Renal pelvis (tissue), 12 donors: ENCODE results near the gene STUM. TPM values are rescaled to one million over a fixed set of nuclear protein-coding genes. Genes with fewer than 3 reads are reported as not detected.
"Not testable (repeated sequence)": the region's sequence is repeated elsewhere in the genome, so short reads cannot be mapped to it uniquely, and the experiment has no call there.

Source experiments
- DNase-seq: peaks from one replicate; pipeline ENCODE4 v3.0.0-alpha.2; 2013
- long read RNA-seq, 16 experiments: transcript quantifications; one replicate each; lab custom pipeline, GENCODE V29; 2026
- polyA plus RNA-seq, 3 donors: library from polyadenylated mRNA; unstranded; fragments of 120-200 nt; gene quantifications; one replicate each; pipeline ENCODE4 v1.2.1, GENCODE V29; 2013; ENCODE audit not compliant: insufficient read length in 3 of 3

STUM gene
- polyA plus RNA-seq = 1 to 10 TPM; 1.7 to 2.3 (median 1.8) TPM
- long read RNA-seq, donor 1 = 0 reads
- long read RNA-seq, donor 2 = 0 reads
- long read RNA-seq, donor 3 = 0 reads
- long read RNA-seq, donor 4 = 0 reads
- long read RNA-seq, donor 5 = 0 reads
- long read RNA-seq, donor 6 = 0 reads
- long read RNA-seq, donor 7 = 0 reads
- long read RNA-seq, donor 8 = 0 reads
- long read RNA-seq, donor 9 = 0 reads
- long read RNA-seq, donor 10 = 0 reads
- long read RNA-seq, donor 11 = 0 reads
- long read RNA-seq, donor 12 = 0 reads
- long read RNA-seq, donor 13 = 0 reads
- long read RNA-seq, donor 14 = 0 reads
- long read RNA-seq, donor 15 = 0 reads
- long read RNA-seq, donor 16 = 0 reads

GRCh38 chr1:226548256-226549093 is at the start of gene STUM:
Gene STUM (plus strand): TSS chr1:226548764. CDS start chr1:226548905, 141 bp downstream.
- DNase-seq = no peak

GRCh38 chr1:226499699-226500098 is 48.9 kb upstream of the STUM start:
- not testable (repeated sequence) for DNase-seq

DNA sequence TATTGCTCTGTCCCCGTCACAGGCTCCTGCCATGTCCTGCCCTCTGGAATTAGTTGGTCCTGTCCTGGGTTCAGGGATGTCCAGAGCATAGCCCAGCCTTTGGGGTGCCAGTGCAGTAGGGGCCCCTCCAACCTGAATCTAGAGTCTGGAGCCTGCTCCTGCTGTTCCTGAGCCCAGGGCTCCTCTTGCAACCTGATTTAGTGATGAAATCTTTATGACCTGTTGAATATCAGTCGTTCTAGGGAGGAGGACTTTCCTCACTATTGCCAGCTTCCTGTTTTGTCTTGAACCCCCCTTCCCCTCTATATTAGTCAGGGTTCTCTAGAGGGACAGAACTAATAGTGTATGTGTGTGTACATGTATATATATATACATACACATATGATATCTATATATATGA is 42.5 kb upstream of the STUM start:
- no peak for DNase-seq

GRCh38 chr1:226506921-226507320 is 41.6 kb upstream of the STUM start:
- DNase-seq = no peak

DNA sequence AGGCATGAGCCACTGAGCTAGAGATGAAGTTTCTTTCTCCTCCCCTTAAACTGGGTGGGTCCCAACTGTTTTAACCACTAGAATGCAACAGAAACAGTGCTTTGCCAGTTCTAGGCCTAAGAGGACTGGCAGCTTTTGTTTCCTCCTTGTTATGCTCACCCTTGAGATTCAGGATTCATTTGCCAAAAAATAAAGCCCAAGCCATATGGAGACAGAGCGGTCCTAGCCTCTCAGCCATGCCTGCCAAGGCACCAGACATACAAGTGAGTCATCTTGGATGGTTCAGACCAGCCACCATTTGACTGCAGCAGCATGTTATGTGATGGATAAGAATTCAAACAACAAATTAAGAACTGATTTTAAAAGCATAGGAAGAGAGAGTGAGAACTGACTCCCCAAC is 38.1 kb upstream of the STUM start:
- DNase-seq = no peak

GRCh38 chr1:226511296-226511695 is 37.3 kb upstream of the STUM start:
- DNase-seq = no peak

- no peak for DNase-seq
These were observed 36.4 kb upstream of the STUM start for GRCh38 chr1:226512076-226512728.

DNA sequence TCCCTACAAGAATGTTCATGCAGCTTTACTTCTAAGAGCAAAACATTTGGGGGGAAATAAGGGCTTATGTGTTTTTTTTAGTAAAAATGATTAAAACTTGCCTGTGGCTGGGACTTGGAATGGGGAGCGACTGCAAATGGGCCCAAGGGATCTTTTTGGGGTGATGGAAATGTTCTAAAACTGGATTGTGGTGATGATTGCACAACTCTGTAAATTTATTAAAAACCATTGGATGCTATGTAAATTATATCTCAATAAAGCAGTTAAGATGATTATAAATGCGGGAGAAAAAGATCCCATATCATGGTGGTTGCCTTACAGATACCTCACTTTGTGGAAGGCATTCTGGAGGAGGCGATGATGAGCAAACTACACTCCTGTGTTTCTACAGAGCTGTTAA is 30.2 kb upstream of the STUM start:
- DNase-seq = no peak

DNA sequence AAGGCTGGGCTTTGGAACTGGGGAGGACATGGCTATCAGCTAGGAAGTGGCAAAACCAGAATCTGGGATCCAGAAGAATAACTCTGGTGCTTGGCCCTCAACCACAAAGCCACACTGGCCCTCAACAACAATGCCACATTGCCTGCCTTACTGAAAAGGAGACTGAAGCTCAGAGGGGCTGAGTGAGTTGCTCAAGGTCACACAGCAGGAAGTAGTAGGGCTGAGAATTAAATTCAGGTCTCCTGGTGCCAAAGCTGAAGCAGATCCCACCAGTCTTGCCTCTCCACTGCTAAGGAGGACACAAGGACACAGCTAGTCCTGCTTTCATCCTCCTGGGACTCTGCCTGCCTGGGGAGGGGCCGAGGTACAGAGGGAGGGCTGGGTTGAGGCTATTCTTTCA is 29.4 kb upstream of the STUM start:
- DNase-seq = no peak

GRCh38 chr1:226519716-226520598 is 28.6 kb upstream of the STUM start:
- DNase-seq = no peak

DNA sequence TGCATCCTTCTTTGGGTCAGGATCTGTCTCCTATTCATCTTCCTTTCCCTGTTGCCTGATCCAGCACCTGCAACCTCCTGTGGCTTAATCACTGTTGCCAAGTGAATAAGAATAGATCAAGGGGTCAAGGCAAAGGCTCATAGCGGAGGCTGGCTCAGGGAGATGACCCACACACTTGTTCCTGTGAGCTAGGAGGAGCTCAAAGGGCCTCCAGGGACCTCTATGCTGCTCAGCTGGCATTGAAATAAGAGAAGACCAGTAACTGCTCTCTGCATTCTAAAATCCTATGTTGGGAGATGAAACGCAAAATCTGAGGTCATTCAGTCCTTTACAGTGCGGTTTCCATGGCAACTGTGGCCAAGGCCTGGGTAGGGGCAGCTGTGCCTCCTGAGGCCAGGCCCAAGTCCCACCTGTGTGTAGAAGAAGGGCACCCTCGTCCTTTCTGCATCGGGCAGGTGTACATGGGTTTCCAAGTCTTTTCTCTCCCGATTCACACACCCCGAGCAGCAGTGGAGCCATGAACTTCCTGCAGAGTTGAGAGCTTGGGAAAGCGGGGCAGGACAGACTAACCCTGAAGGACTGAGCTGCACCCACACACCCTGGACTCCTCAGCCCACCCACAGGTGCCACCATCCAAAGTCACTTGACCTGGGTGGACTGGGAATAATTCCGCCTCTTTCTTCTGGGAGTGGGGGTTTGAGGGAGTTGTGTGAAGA is 27.8 kb upstream of the STUM start:
- no peak for DNase-seq

DNA sequence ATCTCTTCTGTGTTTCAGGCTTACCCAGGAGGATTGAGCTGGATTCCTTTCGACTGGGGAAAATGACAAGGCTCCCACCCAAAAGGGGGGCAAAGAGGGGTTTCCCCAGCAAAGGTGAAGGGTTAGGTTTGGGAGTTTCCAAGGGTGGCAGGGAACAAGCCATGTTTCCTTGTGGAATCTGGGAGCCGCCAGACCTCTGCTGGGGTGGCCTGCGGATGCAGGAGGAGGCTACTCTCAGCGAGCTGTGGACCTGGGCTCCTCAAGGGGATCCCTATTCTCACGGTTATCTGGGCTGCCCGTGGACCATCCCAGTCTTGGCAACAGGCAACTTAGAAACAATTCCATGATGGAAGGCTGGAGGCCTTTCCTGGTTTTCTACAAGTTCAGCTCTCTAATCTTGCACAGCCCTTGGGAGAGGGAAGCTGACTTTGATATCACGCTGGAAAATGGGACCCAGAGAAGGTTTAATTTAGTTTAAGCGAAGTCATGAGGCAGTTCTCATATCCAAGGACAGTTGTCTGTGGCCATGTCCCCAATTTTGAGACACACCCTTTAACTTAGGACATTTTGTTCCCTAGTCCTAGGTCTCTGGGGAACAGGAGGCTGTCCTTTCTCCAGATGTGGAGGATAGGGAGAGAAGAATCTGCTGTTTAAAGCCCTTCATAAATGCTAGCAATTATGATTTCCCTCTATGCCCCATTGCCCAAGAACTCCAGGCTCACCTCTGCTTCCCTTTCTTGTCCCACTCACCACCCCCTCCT is 24.7 kb upstream of the STUM start:
- no peak for DNase-seq

DNA sequence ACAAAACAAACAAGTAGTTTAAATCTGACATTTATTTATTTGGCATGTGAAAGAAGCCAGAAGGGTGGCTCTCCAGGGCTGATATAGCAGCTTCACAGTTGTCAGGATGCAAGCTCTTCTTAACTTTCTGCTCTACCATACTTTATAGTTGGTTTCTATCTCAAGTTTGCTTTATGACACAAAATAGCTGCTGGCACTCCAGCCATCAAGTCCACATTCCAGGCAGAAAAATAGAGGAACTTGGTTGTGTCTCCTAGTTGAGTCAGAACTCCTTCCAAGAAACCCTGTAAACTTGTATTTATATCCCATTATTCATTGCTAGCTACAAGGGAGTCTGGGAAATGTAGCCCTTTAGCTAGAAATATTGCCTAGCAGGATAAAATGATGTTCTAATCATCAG is 24.0 kb upstream of the STUM start:
- DNase-seq = no peak

DNA sequence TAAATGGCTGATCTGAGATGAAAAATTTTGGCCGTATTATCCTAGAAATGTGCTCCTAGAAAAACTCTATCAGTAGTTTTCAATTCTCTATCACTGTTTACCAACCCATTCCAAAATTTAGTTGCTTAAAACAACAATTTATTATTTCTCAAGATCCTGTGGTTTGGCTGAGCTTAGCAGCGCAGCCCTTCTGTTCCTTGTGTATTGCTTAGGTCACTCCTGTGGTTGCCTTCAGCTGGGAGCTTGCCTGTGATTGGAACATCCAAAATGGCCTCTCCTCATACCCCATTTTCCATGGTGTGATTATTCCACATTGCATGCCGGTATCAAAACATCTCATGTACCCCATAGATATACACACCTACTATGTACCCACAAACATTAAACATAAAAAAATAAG is 22.8 kb upstream of the STUM start:
- DNase-seq = no peak

DNA sequence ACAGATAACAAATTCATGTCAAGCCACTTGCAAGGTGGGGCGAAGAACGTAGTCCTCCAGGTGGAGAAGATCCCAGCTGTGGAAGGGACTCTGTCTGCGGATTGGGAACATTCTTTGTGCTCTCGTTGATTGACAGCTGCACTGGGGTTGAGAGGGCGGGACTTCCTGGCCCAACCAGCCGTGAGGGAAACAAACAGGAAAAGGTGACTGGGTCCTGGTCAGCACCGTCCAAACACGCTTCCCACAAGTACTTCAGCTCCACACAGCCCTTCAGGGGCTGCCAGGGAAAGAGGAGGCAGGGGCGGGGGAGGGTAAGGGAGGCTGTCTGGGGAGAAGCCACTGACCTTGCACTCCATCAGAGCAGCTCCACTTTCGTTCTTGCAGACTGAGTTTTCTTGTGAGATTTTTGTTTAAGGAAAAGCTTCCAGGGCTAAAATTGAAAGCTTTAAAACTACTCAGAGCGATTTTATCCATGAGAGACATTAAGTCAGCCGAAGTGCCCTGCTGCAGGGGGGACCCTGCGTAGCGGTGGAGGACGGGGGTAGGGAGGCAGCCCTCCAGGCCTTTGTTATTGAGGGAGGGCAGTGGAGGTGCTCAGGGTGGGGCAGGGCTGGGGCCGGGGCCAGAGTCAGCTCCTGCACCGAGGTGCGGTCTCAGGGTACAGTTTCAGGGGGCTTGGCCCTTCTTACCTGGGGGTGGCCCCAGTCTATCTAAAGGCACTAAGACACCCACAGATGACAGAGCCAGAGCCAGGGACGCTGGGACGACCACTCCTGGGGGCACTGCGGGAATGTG is 21.6 kb upstream of the STUM start:
- DNase-seq = no peak

GRCh38 chr1:226529891-226530290 is 18.7 kb upstream of the STUM start:
- no peak for DNase-seq

DNA sequence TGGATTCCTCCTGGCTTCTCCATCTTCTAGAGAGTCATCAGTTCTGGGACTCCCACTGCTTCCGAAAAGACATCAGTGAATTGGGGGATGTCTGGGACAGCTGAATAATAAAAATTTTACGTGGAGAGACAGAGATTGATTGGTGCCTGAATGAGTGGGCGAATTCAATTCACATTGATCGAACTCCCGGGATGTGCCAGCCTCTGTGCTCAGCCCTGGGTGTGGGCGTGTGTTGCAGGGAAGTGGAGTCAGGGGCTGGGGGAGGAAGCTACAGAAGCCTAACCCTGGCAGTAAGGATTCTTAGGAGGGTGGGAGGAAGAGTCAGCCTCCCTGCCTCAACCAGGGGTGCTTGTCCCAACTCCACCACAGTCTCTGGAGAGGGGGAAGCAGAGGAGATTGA is 18.0 kb upstream of the STUM start:
- no peak for DNase-seq

GRCh38 chr1:226531360-226532093 is 17.0 kb upstream of the STUM start:
- DNase-seq = no peak

- no peak for DNase-seq
These were observed 16.0 kb upstream of the STUM start for GRCh38 chr1:226532553-226532952.
